ENCODE measurements around the gene CADPS. TPM values are rescaled to one million over a fixed set of nuclear protein-coding genes. Genes with fewer than 3 reads are reported as not detected.
A peak's percentile ranks its signal among the peaks of the same experiment; 100 is the strongest.

The CADPS gene
- polyA plus RNA-seq, 3 donors = 1.4 to 2.5 (median 2.2) TPM

DNA sequence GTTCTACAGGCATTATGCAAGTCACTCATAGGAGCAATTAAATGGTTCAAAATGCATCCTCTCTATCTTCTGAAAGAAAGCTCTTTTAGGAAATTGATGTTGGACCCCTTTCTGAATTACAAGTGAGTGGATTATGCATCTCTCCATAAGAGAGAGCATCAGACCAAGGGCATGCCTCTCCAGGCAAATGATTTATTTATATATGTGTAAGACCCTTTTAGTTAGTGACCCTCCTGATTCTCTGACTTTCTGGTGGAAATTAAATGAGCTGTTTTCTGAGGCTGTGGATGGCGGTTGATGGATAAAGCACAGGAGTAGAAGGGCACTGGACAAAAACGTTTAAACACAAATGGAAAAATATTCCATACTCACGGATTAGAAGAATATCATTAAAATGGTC lies 62.6 kb downstream of the CADPS start:
- no peak for DNase-seq

GRCh38 chr3:62811119-62811518 lies 64.1 kb downstream of the CADPS start:
- DNase-seq = no peak

- DNase-seq = no peak
These were observed 65.8 kb downstream of the CADPS start for GRCh38 chr3:62809369-62809768.

- no peak for DNase-seq
These were observed 69.5 kb downstream of the CADPS start for GRCh38 chr3:62805580-62806277.

- no peak for DNase-seq
These were observed 70.1 kb downstream of the CADPS start for GRCh38 chr3:62805106-62805505.

DNA sequence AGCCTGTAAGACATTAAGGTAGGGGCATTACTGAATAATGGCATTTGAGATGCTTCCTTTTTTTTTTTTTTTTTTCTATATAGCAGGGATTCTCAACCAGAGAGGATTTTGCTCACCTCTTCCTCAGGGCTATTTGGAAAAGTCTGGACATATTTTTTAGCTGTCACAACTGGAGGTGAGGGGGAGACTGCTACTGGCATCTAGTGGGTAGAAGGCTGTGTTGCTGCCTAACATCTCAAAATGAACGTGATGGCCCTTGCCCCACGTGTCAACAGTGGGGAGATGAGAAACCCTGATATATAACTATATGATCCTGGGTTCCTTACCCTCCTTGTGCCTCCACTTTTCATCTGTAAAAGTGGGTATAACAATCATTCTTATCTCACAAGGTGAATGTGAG lies 71.9 kb downstream of the CADPS start:
- DNase-seq = no peak

- DNase-seq = no peak
These were observed 77.2 kb downstream of the CADPS start for GRCh38 chr3:62798000-62798399.

- DNase-seq = no peak
These were observed 78.1 kb downstream of the CADPS start for GRCh38 chr3:62797132-62797531.

DNA sequence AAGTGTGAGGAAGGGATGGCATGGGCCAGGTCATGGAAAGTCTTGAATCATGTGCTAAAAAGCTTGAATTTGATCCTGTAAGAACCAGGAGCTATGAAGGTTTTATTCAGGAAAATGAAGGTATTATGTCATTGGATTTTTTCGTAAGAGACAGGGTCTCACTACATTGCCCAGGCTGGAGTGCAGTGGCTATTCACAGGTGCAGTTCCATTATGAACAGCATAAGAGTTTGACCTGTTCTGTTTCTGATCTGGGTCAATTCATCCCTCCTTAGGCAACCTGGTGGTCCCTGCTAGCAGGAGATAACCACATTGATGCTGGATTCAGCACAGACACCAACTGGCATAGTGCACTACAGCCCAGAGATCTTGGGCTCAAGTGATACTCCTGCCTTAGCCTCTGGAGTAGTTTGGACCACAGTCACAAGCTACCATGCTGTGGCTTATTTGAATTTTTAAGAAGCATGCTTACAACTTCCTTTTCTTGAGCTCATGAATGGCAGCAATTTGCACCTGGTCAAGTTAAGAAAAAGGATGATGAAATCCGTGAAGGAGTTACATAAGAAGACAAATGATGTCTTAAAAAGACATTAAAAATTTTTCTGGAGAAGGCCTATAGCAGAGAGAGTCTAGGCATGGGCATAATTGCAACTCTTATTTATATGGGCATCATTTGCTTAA lies 79.1 kb downstream of the CADPS start:
- no peak for DNase-seq

- DNase-seq = no peak
These were observed 81.3 kb downstream of the CADPS start for GRCh38 chr3:62793946-62794345.

DNA sequence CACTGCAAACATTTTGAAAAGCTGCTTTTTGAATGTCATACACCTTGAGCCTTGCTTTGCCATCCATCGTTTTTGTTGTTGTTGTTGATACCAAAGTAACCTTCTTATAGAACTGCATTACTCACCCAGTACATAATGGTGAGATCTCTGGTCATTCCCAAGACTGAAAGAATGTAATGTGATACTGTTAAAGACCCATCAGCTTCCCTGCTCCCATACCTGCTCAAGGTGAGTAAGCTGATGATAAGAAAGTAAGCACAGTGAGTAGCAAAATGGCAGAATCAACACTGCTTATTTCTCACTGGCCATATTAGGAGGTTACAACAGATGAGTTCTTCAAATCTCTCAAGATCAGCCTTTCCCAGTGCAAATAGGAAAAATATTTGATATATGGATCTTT lies 89.8 kb downstream of the CADPS start:
- no peak for DNase-seq

DNA sequence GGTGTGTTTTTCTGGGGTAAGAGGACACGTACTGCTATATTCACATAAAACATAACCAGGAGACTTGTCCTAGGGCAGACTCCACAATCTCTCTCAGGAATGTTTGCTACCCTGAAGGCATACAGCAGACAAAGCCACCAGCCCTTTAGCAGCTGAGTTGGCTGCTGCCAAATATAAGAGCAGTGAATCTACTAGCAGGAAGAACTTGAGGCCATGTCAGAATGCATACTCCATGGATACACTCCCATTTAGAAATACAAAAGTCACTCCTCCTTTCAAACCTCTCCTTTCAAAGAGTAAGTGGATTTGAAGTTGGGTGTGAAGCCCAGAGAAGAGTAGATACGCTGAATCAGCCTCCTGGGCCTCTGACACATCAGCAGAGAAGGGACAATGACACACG lies 94.1 kb downstream of the CADPS start:
- no peak for DNase-seq

DNA sequence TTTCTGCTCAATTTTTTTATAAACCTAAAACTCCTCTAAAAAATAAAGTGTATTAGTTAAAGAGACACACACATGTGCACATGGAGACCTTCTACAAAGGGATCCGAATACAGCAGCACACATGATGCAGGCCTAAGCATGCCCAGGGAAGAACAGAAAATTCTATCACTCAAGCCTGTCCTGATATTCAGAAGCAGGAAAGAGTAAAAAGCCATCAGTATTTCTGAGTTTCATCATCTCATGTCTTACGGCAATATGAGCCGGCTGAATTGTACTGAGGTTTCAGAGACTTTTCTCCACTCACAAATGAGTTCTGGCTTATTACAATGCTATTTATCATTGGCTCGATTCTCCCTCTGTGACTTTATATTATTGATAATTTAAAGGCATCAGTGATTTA lies 97.5 kb downstream of the CADPS start:
- no peak for DNase-seq

- no peak for DNase-seq
These were observed 98.1 kb downstream of the CADPS start for GRCh38 chr3:62777130-62777529.

DNA sequence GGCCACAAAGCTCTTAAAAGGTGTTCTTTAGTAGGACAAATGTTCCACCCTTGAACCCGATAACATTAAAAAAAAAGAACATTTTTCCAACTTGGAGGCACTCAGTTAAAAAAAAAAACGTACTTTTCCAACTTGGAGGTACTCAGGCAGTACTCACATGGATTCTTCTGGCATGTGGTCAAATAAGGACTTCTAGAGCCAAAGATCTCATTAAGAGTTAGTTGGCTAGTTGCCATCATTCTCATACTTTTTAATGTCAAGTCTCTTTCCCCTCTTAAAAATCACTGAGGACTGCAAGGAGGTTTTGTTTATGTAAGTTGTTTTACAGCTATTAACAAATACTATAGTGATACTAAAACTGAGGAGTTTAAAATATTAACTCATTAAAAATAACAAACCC lies 101.0 kb downstream of the CADPS start:
- no peak for DNase-seq

GRCh38 chr3:62771331-62772072 lies 103.7 kb downstream of the CADPS start:
- peak; percentile 27 for DNase-seq

- no peak for DNase-seq
These were observed 106.3 kb downstream of the CADPS start for GRCh38 chr3:62768896-62769295.

- no peak for DNase-seq
These were observed 113.5 kb downstream of the CADPS start for GRCh38 chr3:62761711-62762110.

- no peak for DNase-seq
These were observed 113.9 kb downstream of the CADPS start for GRCh38 chr3:62761311-62761710.

- no peak for DNase-seq
These were observed 116.7 kb downstream of the CADPS start for GRCh38 chr3:62758296-62759066.

- DNase-seq = no peak
These were observed 118.2 kb downstream of the CADPS start for GRCh38 chr3:62757045-62757444.

GRCh38 chr3:62755285-62755684 lies 119.9 kb downstream of the CADPS start:
- DNase-seq = no peak

Data from renal pelvis (tissue), 4 donors.